GM19043 (cell line): ENCODE results near the gene EXOC3L4.
"Not testable (repeated sequence)": the region's sequence is repeated elsewhere in the genome, so short reads cannot be mapped to it uniquely, and the experiment has no call there.

Source experiments
- ATAC-seq: cut with Tn5 transposase; IDR thresholded peaks from one replicate; pipeline ENCODE4 v1.9.1; 2021; ENCODE audit warnings: low read depth; ENCODE audit not compliant: unreplicated experiment

The EXOC3L4 gene

DNA sequence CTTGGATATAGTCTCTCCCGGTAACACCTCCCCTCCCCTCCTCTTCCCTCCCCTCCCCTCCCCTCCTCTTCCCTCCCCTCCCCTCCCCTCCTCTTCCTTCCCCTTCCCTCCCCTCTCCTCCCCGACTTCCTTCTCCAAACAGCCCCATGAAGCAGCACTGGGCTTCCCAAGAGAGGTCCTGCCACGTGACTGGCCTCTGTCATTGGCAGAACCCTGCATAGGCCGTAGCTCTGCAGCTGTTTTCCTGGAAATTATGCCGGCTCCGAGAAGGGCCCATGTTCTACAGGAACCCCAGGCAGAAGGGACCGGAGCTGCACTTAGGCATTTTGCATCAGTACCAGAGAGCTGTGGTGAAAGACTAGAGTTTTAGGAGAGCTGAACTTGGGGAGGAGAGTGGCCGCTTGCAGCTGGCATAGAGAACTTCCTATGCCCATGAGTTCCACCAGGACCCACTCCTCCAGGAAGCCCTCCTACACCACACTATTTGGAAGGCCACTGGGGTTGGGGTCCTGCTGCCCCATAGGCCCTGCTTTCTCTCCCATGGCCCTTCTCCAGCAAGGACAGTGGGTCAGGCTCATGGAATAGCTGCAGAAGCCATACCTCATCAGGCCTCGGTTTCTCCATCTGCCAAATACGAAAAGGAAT is 23.6 kb downstream of the EXOC3L4 start:
- ATAC-seq = no peak

DNA sequence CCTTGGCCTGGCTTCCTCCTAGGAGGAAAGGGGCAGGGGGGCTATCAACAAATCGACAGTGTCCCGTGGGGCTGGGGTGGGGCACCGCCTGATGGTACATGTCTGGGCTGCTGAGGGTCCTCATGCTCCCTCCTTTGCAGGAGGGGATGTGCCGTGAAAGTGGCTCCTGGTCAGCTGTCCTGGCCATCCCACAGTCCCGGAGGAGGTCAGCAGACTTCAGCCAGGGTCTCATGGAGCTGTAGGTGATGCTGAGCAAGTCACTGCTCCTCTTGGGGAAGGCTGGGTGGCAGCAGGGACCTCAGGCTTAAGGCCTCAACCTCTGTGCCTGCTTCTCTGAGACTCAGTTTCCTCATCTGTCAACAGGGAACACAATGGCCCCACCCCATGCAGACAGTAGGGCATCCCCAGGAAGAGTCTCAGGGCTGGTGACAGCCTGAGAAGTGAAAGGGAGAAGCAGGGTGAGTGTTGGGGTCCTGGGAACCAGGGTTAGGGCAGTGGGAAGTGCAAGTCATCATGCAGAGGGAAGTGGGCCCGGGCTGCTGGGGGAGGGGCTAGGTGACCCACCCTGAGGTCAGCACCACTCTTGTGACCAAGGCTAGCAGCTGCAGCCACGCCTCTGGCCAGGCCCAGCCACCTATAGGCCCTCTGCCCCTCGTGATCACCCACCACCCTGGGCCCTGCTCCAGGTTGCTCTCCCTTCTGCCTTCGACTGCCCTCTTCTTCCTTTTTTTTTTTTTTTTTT is 24.3 kb downstream of the EXOC3L4 start:
- no peak for ATAC-seq

DNA sequence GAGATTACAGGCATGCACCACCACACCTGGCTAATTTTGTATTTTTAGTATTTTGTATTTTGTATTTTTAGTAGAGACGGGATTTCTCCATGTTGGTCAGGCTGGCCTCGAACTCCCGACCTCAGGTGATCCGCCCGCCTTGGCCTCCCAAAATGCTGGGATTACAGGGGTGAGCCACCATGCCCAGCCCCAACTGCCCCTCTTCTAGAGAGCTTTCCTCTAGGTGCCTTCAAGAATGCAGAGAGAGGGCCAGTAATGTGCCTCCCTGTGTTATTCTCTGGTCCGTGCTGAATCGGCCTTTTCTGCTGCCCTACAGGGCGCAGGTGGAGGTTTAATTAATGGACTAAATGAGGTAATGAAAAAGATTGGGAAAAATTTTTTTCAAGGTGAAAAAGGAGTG is 25.0 kb downstream of the EXOC3L4 start:
- ATAC-seq = not testable (repeated sequence)

DNA sequence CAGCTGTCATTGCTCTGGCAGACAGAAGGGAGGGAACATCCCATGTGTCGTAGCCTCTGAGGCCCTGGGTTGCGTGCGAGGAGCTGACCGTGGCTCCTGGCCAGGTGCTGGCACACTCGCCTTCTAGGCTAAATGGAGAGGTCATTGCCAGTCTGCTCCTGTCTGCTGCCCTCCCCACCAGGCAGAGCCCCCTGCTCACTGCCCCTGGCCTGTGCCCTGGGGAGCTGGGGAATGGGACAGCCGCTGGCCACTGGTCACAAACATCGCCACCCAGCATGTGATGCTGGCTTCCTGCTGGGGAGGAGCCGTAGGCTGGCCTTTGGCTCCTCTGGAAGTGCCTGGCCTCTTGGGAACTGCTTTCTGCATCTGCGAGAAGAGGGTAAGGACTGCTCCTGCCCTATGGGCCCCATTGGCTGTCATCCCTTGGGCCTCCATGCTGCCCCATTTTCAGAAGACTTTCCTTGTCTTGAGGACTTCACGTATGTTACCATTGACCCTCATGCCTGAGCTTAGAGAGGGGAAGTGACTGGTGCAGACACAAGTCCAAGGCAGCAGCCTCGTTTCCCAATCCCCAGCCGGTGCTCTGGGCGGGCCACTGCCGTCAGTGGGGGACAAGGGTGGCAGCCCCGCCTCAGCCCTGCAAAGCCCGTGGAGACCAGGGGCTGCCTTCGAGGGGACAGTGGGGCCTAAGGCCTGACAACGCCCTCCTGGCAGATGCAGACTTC is 26.8 kb downstream of the EXOC3L4 start:
- no peak for ATAC-seq

DNA sequence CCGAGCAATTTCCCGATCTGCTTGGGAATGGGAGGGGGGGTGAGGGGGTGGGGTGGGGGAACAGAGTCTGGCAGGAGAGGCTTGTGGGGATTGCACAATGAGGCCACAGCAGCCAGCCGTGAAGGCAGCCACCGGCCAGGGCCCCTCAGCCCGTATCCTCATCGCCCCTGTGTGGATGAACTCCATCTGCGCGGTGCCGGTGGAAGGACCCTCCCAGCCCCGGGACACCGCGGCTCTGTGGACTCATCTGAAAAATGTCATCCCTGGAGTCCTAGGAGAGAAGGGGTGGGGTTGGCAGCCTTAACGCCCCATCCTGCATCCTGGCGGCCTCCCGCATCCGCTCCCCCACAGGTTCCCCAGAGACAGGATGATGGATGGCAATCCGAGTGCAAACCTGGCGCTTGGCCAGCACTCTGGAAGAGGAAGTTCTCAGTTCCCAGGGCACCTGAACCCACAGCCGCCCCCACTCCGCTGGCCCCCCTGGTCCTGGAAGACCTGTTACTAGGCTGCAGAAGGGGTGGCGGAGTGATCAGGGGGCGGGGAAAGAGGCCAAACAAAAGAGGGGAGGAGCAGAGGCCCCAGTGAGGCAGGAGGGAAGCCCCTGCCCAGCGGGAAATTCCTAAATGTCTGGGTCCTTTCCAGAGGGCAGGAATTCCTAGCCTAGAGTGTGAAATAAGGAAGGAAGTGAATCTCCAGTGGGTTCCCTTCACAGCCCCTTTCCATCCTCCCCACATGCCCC is 27.5 kb downstream of the EXOC3L4 start:
- no peak for ATAC-seq

DNA sequence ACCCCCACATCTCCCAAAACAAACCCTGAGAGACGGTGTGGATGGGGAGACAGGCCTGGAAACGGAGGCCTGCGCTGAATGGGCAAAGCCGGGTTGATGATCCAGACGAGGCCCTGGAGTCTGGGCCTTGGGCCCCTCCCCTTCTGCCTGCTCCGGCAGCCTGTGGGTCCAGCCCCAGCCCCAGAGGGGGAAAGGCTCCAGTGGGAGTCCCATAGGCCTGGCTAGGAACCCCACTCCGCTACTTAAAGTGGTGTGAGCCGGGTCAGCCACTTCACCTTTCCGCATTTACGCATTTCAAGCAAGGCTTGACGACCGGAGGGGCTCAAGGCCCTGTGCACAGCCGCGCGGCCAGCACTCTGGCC is 28.0 kb downstream of the EXOC3L4 start:
- ATAC-seq = no peak

DNA sequence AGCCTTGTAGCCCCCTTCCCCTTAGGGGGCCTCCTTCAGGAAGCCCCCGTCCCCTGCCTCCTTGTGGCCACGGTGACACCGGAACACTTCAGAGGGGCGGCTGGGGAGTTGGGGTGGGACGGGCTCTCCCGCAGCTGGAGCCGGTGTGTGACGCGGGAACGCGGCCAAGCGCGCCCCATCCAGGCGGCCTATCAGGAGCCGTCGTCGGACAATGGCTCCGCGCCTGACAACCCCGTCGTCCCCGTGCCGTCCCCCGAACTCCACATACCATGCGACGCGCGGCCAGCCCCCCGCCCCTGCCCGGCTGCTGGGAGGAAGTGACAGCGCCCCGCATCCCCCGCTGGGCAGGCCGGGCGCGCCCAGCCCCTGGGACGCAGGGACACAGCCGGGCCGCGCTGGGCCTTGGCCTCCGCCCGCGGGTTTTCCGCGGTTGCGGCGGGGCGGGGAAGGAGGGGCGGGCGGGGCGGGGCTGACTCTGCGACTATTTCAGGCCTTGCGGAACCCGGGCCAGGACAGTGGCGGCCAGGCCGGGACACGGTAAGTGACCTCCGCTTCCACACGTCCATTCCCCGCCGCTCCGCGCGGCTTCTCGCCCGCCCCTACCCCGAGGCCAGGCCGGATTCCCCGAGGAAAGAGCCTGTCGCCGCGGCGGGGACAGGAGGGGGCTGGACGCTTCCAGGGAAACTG is 28.6 kb downstream of the EXOC3L4 start, which contains the start of gene TNFAIP2:
Gene TNFAIP2 (plus strand): TSS at position 515 of the 687 bp plus-strand sequence. CDS start 2,997 bp downstream, outside the sequence.
- no peak for ATAC-seq

DNA sequence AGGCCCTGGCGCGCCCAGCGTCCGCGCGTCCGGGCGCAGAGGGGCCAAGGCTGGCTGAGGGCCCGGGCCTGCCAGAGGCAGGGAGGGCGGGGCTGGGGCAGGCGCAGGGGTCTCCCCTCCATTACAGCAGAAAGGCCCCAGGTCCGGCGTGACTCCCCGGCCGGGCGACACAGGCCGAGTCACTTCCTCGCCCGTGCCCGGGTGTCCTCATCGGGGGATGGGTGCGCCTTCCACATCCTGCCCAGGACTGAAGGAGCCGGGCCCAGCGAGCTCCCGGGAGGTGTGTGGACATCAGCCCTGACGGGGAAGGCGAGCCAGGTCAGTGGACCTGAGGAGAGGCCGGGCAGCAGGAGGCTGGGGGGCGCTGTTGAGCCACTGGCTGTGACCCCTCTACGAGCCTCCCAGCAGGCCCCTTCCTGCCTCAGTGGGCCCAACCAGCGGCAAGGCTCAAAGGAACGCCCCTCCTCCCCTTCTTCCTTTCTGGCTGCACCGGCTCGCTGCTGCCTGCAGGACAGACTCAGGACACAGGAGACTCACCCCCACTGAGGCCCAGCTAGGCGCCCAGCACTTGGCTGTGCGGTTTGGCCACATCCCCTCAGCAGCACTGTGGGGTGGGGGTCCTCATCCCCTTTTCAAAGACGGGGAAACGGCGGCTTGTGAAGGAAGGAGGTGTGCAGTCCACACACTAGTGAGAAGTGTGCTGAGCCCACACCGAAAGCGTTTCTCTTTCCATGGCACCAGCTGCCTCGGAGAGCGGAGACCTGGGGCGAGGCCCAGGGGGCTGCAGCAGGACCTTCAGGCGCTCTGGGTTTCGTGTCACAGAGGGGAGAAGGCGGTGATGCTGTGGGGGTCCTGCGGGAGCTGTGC is 29.3 kb downstream of the EXOC3L4 start:
- no peak for ATAC-seq

DNA sequence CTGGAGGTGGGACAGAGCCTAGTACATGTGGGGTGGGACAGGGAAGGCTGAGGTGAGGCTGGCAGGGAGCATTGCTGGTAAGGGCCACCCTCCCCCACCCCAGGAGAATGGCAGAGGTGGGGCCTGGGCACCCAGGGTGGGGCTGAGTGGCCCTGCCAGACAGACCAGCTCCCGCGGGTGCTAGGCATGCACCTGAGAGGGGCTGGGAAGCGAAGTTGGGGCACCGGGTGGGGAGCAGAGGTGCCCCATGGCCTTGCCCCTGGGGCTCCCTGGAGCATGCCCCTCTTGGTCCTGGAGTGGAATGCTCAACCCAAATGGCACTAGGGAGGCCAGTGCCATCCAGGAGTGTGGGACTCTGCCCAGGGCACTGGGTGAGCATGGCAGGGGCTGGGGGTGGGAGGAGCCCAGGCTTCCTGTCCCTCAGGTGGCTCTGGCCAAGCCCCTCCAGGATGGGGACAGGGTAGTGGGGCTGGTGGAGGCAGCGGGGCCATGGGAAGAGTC is 30.0 kb downstream of the EXOC3L4 start:
- no peak for ATAC-seq

DNA sequence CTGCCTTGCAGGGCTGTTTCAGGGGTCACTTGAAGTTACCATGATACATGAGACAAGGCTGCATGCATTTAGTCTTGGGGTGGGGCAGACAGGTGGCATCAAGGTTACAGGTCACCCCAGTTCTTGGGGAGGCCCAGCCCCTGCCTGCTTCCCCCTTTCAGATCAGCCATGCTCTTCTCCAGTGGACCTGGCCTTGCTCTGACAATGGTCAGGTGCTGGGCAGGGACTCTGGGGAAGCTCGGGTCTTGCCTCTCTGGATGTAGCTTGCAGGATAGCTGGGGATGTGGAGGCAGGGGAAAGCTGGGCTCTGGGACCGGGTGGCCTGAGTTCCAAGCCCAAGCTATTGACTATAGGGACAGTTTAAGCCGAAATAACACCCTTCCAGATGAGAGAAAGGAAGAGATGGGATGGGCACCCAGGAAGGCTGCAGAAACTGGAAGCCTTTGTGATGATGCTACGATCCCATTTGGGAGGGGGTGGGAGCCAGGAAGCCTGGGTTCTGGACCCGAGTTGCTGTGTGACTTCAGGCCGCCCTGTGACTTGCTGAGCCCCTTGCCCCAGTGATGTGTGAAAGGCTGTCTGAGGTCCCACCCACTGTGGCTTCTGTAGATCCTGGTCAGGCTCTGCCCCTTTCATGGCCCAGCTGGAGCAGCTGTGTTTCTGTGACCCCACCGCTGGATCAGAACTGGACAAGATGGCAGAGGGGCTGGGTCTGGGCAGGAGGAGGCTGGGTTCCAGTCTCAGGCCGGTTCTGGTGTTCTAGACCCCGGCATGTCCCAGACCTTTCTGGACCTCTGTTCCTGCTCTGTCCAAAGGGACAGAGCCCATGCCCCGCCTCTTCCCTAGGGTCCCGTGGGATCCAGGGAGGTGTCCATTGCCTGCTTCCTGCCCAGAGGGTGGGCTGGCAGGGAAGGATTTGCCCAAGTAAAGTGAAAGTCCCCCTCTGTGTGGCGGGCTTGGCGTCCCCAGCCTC is 30.9 kb downstream of the EXOC3L4 start:
- no peak for ATAC-seq

DNA sequence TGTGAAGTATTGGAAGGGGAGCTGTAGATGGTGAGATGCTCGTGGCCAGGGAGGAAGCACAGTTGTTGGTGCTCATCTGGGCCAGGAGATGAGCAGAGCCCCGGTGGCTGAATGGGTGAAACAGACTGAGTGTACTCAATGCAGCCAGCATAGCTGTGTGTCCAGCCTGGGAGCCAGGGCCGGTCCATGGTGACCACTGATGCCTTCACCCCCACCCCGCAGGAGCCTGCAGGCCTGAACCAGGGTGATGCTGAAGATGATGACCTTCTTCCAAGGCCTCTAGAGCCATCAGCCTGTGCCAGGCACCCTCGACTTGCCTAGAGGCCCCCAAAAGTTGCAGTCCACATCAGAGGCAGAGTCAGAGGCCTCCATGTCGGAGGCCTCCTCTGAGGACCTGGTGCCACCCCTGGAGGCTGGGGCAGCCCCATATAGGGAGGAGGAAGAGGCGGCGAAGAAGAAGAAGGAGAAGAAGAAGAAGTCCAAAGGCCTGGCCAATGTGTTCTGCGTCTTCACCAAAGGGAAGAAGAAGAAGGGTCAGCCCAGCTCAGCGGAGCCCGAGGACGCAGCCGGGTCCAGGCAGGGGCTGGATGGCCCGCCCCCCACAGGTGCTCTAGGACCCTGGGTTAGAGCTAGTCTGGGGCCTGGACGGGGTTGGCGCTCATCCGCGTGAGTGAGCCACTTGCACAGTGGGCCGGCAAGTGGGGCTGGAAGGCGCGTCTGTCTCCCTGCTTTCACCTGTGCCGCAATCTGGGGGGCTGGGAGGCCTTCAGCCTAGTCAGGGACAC is 31.8 kb downstream of the EXOC3L4 start:
- ATAC-seq = no peak

DNA sequence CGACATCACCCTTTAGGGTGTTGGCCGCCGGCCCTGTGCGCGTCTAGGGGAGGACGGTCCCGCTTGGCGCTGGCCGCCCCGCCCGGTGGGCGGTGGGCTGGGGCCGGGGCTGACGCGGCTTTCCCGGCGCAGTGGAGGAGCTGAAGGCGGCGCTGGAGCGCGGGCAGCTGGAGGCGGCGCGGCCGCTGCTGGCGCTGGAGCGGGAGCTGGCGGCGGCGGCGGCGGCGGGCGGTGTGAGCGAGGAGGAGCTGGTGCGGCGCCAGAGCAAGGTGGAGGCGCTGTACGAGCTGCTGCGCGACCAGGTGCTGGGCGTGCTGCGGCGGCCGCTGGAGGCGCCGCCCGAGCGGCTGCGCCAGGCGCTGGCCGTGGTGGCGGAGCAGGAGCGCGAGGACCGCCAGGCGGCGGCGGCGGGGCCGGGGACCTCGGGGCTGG is 32.4 kb downstream of the EXOC3L4 start:
- no peak for ATAC-seq

DNA sequence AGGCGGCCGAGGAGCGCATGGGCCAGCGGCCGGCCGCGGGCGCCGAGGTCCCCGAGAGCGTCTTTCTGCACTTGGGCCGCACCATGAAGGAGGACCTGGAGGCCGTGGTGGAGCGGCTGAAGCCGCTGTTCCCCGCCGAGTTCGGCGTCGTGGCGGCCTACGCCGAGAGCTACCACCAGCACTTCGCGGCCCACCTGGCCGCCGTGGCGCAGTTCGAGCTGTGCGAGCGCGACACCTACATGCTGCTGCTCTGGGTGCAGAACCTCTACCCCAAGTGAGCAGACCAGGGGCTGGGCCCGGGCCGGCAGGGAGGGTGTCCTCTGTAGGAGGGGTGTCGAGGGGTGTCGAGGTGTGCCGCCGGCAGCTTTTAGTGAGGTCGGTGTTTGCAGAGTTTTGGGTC is 32.8 kb downstream of the EXOC3L4 start:
- no peak for ATAC-seq

DNA sequence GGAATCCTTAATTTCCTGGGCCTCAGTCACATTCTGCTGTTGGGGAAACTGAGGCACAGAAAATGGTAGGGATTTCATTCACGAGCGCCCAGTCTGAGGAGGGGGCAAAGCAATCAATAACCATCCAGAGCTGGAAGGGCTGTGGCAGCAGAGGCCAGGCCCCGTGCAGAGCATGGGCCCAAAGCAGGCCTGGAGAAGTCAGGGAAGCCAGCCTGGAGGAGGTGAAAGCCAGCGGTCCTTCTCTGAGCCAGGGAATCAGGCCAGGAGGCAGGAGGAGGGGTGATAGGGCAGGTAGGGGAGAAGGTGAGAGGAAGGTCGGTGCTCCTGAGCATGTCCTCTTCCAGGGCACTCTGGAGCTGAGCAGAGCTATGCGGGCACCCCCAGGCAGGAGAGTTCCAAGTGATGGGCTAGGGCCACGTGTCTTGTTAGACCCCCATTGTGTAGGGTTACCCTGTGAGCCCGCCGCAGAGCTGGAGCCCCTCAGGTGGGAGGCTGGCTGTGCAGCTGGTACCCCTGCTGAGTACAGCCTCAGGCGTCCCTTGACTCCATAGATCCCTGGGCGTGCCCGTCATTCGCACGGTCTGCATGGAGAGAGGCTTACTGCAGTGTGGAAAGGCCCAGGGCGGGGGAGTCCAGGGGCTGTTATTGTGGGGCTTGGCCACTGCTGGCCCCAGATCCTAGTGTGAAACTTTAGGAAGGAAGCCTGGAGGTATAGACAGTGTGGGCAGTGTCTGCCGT is 33.5 kb downstream of the EXOC3L4 start:
- no peak for ATAC-seq

DNA sequence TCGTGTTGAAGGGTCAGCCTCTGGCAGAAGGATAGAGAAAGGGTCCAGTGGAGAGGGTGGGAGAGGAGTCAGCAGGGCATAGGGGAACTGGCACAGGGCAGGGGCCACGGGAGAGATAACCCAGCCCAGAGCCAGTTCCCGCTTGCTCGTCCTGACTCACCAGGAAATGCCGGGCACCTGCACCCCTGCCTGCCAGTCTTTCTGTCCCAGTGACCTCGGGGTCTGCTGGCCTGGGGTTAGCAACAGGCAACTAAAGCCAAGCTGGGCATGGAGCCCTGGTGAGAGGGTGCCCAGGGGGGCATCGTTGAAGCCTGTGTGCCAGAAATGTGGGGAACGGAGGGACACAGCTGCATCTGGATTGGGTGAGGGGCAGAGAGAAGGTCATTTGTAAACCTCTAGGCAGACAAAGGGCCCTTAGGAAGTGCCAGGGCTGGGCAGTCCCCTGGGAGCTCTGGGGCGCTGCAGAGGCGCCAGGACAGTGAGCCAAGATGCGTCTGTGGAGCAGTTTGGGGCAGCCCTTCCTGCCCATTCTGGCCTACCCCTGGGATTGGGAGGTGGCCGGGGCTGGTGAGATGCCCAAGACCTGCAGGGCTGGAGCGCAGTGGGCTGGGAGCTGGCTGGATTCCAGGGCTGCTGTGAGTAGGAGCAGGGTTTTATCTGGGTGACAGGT is 34.2 kb downstream of the EXOC3L4 start:
- ATAC-seq = no peak
